Measurements from ENCODE around the gene RFPL4A. TPM values are rescaled to one million over a fixed set of nuclear protein-coding genes. Genes with fewer than 3 reads are reported as not detected.

RFPL4A gene
- polyA plus RNA-seq, 2 of the 4 experiments (the other 2 are of a cell fraction), result 0.06 TPM; not detected in 1

DNA sequence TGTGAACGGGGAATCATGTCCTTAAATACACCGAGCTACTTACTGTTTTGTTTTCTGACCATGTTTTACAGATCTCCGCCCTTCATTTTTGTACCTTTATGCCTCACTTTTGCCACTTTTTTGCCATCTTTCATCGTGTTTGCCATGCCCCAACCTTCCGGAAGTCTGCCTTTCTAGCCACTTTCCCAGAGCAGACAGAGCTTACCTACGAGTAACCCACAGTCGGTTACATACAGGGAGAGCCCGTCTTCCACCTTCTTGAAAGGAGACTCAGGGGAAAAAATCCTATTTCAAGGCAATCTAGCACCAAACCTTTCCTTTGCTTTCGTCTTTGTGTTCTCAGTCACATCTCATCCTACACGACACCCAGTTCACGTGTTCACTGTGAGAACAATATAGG, 36.1 kb downstream of the RFPL4A start:
- TF ChIP-seq RCOR1 (IDR thresholded peaks at IDR 0.05; ENCODE audit: low read depth, low read length) (no peak), PHF8 (IDR thresholded peaks at IDR 0.05; ENCODE audit: borderline replicate concordance, low read depth) (no peak), RNF2 (IDR thresholded peaks at IDR 0.05; ENCODE audit: borderline replicate concordance, low read depth) (no peak), POLR2AphosphoS2 (conservative IDR thresholded peaks at IDR 0.05; ENCODE audit: low read length) (no peak), HEYL (CRISPR knock-in tag; IDR thresholded peaks at IDR 0.05) (no peak), SREBF2 (IDR thresholded peaks at IDR 0.05) (no peak), NPAS2 (CRISPR knock-in tag; IDR thresholded peaks at IDR 0.05; ENCODE audit: borderline replicate concordance) (no peak), CEBPB (IDR thresholded peaks at IDR 0.05) (no peak)
- TF ChIP-seq, protein P1, sequence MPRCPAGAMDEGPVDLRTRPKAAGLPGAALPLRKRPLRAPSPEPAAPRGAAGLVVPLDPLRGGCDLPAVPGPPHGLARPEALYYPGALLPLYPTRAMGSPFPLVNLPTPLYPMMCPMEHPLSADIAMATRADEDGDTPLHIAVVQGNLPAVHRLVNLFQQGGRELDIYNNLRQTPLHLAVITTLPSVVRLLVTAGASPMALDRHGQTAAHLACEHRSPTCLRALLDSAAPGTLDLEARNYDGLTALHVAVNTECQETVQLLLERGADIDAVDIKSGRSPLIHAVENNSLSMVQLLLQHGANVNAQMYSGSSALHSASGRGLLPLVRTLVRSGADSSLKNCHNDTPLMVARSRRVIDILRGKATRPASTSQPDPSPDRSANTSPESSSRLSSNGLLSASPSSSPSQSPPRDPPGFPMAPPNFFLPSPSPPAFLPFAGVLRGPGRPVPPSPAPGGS (IDR thresholded peaks at IDR 0.05), result no peak
- TF ChIP-seq, protein P2, sequence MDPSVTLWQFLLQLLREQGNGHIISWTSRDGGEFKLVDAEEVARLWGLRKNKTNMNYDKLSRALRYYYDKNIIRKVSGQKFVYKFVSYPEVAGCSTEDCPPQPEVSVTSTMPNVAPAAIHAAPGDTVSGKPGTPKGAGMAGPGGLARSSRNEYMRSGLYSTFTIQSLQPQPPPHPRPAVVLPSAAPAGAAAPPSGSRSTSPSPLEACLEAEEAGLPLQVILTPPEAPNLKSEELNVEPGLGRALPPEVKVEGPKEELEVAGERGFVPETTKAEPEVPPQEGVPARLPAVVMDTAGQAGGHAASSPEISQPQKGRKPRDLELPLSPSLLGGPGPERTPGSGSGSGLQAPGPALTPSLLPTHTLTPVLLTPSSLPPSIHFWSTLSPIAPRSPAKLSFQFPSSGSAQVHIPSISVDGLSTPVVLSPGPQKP (IDR thresholded peaks at IDR 0.05; ENCODE audit: low read depth, low read length), result no peak
- TF ChIP-seq, protein P3, sequence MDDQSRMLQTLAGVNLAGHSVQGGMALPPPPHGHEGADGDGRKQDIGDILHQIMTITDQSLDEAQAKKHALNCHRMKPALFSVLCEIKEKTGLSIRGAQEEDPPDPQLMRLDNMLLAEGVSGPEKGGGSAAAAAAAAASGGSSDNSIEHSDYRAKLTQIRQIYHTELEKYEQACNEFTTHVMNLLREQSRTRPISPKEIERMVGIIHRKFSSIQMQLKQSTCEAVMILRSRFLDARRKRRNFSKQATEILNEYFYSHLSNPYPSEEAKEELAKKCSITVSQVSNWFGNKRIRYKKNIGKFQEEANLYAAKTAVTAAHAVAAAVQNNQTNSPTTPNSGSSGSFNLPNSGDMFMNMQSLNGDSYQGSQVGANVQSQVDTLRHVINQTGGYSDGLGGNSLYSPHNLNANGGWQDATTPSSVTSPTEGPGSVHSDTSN (IDR thresholded peaks at IDR 0.05), result no peak
- WGBS (ENCODE audit: missing lambda C conversion rate), result 30% methylated on average over 11 of the region's 11 CpGs
- Histone ChIP-seq H3K9me3 (peaks cover 13% of the 10 kb centered on the region; the same call in 1 of the 3 replicates), H3K4me2 (no peak overlapping the region), H3K4me3 (no peak overlapping the region), H3K4me1 (no peaks in the 10 kb centered on the region), H3K27ac (no peak overlapping the region)
- POLR2A ChIA-PET, result no interaction called here
- FAIRE-seq, result no peak
- CTCF ChIA-PET, result interaction anchor here (0.7 to 1.4 kb wide), 3 partner anchors 271 to 1791 kb away, joined by 3 read pairs; no protein-coding TSS in a partner anchor
- no peak for ATAC-seq
- no peak for DNase-seq (ENCODE audit: low read depth in 1 of 2, low spot score in 1 of 2)

DNA sequence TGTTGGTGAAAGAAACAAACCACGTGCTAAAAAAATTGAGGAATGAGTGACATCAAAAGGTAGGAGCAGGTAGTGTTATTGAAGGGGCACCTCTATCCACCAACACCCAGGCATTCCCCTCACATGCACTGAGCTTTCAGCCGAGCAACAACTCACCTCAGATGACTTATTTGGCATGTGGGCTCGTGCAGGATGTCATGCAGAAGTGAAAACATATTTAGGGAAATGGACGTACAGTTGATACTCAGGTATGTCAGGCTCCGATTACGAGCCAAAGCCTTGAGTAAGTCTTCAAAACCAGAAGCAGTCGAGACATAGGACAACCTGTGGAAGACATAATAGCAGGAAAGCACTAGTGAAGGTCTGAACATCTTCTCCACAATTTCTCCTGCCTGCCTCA, 42.5 kb downstream of the RFPL4A start:
- H3K4me2 ChIP-seq, result no peak overlapping the region
- H3K4me1 ChIP-seq, result no peaks in the 10 kb centered on the region
- ChIA-PET POLR2A (no interaction called here), CTCF (no interaction called here)
- no peak overlapping the region for H3K4me3 ChIP-seq
- no peak for FAIRE-seq
- H3K27ac ChIP-seq, result no peak overlapping the region
- TF ChIP-seq RAD21 (conservative IDR thresholded peaks at IDR 0.05 in 1 of 2, IDR thresholded peaks at IDR 0.05 in 1 of 2) (no peak), EHMT2 (IDR thresholded peaks at IDR 0.05; ENCODE audit: low read depth) (no peak)
- H3K9me3 ChIP-seq, result peaks cover 14% of the 10 kb centered on the region; the same call in 2 of the 3 replicates
- WGBS (ENCODE audit: missing lambda C conversion rate), result 5% methylated on average over 7 of the region's 7 CpGs
- no peak for DNase-seq (ENCODE audit: low read depth in 1 of 2, low spot score in 1 of 2)
- ATAC-seq, result no peak

DNA sequence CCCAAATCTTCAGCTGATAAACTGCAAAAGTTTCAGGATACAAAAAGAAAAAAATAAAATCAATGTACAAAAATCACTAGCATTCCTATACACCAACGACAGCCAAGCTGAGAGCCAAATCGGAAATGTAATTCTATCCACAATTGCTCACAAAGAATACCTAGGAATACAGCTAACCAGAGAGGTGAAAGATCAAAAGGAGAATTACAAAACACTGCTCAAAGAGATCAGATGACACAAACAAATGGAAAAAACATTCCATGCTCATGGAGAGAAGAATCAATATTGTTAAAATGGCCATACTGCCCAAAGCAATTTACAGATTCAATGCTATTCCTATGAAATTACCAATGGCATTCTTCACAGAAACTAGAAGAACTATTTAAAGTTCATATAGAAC, 43.4 kb downstream of the RFPL4A start:
- Histone ChIP-seq H3K9me3 (peaks cover 12% of the 10 kb centered on the region; the same call in 2 of the 3 replicates), H3K4me1 (no peaks in the 10 kb centered on the region), H3K4me3 (no peak overlapping the region), H3K27ac (no peak overlapping the region), H3K4me2 (no peak overlapping the region)
- ChIA-PET CTCF (no interaction called here), POLR2A (no interaction called here)
- ATAC-seq (no peak), FAIRE-seq (no peak), DNase-seq (ENCODE audit: low read depth in 1 of 2, low spot score in 1 of 2) (no peak)
- TF ChIP-seq RARB (CRISPR knock-in tag; IDR thresholded peaks at IDR 0.05) (no peak), RAD21 (conservative IDR thresholded peaks at IDR 0.05 in 1 of 2, IDR thresholded peaks at IDR 0.05 in 1 of 2) (no peak), HDAC2 (IDR thresholded peaks at IDR 0.05) (no peak), ESRRA (IDR thresholded peaks at IDR 0.05; ENCODE audit: borderline replicate concordance, low read length) (no peak), POLR2AphosphoS2 (conservative IDR thresholded peaks at IDR 0.05; ENCODE audit: low read length) (no peak), FOSL2 (IDR thresholded peaks at IDR 0.05) (no peak), FOSL2 (CRISPR knock-in tag; IDR thresholded peaks at IDR 0.05) (no peak)
- TF ChIP-seq, protein P4, sequence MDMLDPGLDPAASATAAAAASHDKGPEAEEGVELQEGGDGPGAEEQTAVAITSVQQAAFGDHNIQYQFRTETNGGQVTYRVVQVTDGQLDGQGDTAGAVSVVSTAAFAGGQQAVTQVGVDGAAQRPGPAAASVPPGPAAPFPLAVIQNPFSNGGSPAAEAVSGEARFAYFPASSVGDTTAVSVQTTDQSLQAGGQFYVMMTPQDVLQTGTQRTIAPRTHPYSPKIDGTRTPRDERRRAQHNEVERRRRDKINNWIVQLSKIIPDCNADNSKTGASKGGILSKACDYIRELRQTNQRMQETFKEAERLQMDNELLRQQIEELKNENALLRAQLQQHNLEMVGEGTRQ (IDR thresholded peaks at IDR 0.05), result no peak
- TF ChIP-seq, protein P5, sequence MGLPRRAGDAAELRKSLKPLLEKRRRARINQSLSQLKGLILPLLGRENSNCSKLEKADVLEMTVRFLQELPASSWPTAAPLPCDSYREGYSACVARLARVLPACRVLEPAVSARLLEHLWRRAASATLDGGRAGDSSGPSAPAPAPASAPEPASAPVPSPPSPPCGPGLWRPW (IDR thresholded peaks at IDR 0.05), result no peak
- 3% methylated on average over 2 of the region's 2 CpGs for WGBS (ENCODE audit: missing lambda C conversion rate)

All from A549 (cell line).